AG04449 (cell line): ENCODE measurements around the gene CACNG5.

Source experiments
- CTCF ChIA-PET: fragments of 350-600 bp; formaldehyde crosslinking; extraction: SDS; loops from one replicate; lab custom pipeline; 2021; ENCODE audit warnings: antibody characterized with exemption; lab: Yijun Ruan, JAX
- POLR2A ChIA-PET: fragments of 400-600, 350-600 bp; formaldehyde crosslinking; extraction: SDS; loops from one replicate; lab custom pipeline; 2020; ENCODE audit warnings: antibody characterized with exemption, inconsistent platforms; lab: Yijun Ruan, JAX
- DNase-seq: peaks from one replicate; pipeline ENCODE4 v3.0.0-alpha.2; 2010; ENCODE audit warnings: low read depth, low spot score
- H3K4me3 ChIP-seq: 2 replicates; pipeline ENCODE4 v1.5.1; 2011; ENCODE audit warnings: low read depth, mild to moderate bottlenecking, control low read depth, low read length
- CTCF ChIP-seq: IDR thresholded peaks from one replicate; pipeline ENCODE4 v1.5.1; 2011; ENCODE audit warnings: mild to moderate bottlenecking, moderate library complexity, low read length, control low read depth, inconsistent platforms; ENCODE audit not compliant: insufficient read depth; ENCODE audit errors: missing control alignments

Gene CACNG5

GRCh38 chr17:66834919-66835454 is at the start of gene CACNG5:
Gene CACNG5 (plus strand): TSS chr17:66835117. CDS start chr17:66877333, 42,216 bp downstream.
- no peak for TF ChIP-seq CTCF
- H3K4me3 ChIP-seq: no peak within 1 kb of the TSS
- no peak for DNase-seq
- ChIA-PET POLR2A (no interaction called here), CTCF (no interaction called here)

GRCh38 chr17:66786107-66786506 is 48.8 kb upstream of the CACNG5 start:
- no peak for DNase-seq
- POLR2A ChIA-PET: no interaction called here
- no peak overlapping the region for H3K4me3 ChIP-seq
- no peak for TF ChIP-seq CTCF
- CTCF ChIA-PET: interaction anchor here (1.1 kb wide), 1 partner anchor 586 kb away, joined by 3 read pairs; no protein-coding TSS in a partner anchor

- ChIA-PET CTCF (no interaction called here), POLR2A (no interaction called here)
- H3K4me3 ChIP-seq: no peak overlapping the region
- DNase-seq: no peak
- TF ChIP-seq CTCF: no peak
Observed at GRCh38 chr17:66787914-66788313, 47.0 kb upstream of the CACNG5 start.

GRCh38 chr17:66789093-66789492 is 45.8 kb upstream of the CACNG5 start:
- DNase-seq: no peak
- ChIA-PET CTCF (interaction anchor here (0.6 kb wide), 1 partner anchor 412 kb away, joined by 3 read pairs; no protein-coding TSS in a partner anchor), POLR2A (no interaction called here)
- TF ChIP-seq CTCF: no peak
- no peak overlapping the region for H3K4me3 ChIP-seq

- TF ChIP-seq CTCF: no peak
- CTCF ChIA-PET: no interaction called here
- no peak overlapping the region for H3K4me3 ChIP-seq
- no peak for DNase-seq
- POLR2A ChIA-PET: no interaction called here
Observed at GRCh38 chr17:66789961-66790437, 44.9 kb upstream of the CACNG5 start.

GRCh38 chr17:66790501-66791061 is 44.3 kb upstream of the CACNG5 start:
- TF ChIP-seq CTCF: no peak
- H3K4me3 ChIP-seq: no peak overlapping the region
- DNase-seq: no peak
- POLR2A ChIA-PET: no interaction called here
- CTCF ChIA-PET: no interaction called here
